GOT3 (cell line): Measurements from ENCODE around the gene LSM7.

Experiments
- DNase-seq: peaks from one replicate; lab custom pipeline; 2025; ENCODE audit warnings: mixed read lengths; lab: John Stamatoyannopoulos, UW

The LSM7 gene

GRCh38 chr19:2338055-2338615 lies 9.7 kb upstream of the LSM7 start:
- DNase-seq, result no peak

- DNase-seq, result no peak
These were observed 8.9 kb upstream of the LSM7 start for GRCh38 chr19:2337329-2337707.

- no peak for DNase-seq
These were observed 8.3 kb upstream of the LSM7 start for GRCh38 chr19:2336528-2337328.

GRCh38 chr19:2335848-2336247 lies 7.5 kb upstream of the LSM7 start:
- DNase-seq, result no peak

- no peak for DNase-seq
These were observed 6.8 kb upstream of the LSM7 start for GRCh38 chr19:2334986-2335846.

- no peak for DNase-seq
These were observed 6.0 kb upstream of the LSM7 start for GRCh38 chr19:2334426-2334825.

GRCh38 chr19:2333807-2334211 lies 5.4 kb upstream of the LSM7 start:
- no peak for DNase-seq

GRCh38 chr19:2333027-2333806 lies 4.8 kb upstream of the LSM7 start:
- DNase-seq, result no peak

GRCh38 chr19:2332341-2333026 lies 4.1 kb upstream of the LSM7 start:
- DNase-seq, result no peak

- DNase-seq, result no peak
These were observed 3.3 kb upstream of the LSM7 start for GRCh38 chr19:2331601-2332246.

GRCh38 chr19:2330632-2331284 lies 2.4 kb upstream of the LSM7 start:
- DNase-seq, result no peak

- DNase-seq, result no peak
These were observed 1.9 kb upstream of the LSM7 start for GRCh38 chr19:2330255-2330631.

- no peak for DNase-seq
These were observed 1.1 kb upstream of the LSM7 start for GRCh38 chr19:2329501-2329916.

- DNase-seq, result no peak
These were observed 728 bp upstream of the LSM7 start for GRCh38 chr19:2329149-2329478.

GRCh38 chr19:2327773-2328400 lies 499 bp downstream of the LSM7 start:
- DNase-seq, result no peak

GRCh38 chr19:2326699-2327360 lies 1.6 kb downstream of the LSM7 start:
- no peak for DNase-seq

GRCh38 chr19:2325281-2326046 lies 2.9 kb downstream of the LSM7 start:
- DNase-seq, result no peak

GRCh38 chr19:2324220-2324948 lies 4.0 kb downstream of the LSM7 start:
- no peak for DNase-seq
